Nephron (organoid): ENCODE data around the gene IFI30.

Source experiments
- H3K27ac Mint-ChIP-seq, 3 experiments: 2 replicates each; pipeline ENCODE4 v1.8.0; 2020; ENCODE audit warnings: mixed read lengths in 3 of 3, mild to moderate bottlenecking in 2 of 3, moderate library complexity in 1 of 3
- H3K27me3 Mint-ChIP-seq: 2 replicates; pipeline ENCODE4 v1.8.0; 2021; ENCODE audit warnings: low read depth, mild to moderate bottlenecking, moderate library complexity, mixed read lengths
- H3K36me3 Mint-ChIP-seq: 2 replicates; pipeline ENCODE4 v1.8.0; 2020; ENCODE audit warnings: low read depth, mixed read lengths
- H3K4me1 Mint-ChIP-seq: 2 replicates; pipeline ENCODE4 v1.8.0; 2020; ENCODE audit warnings: mixed read lengths
- H3K4me3 Mint-ChIP-seq, 3 experiments: 2 replicates each; pipeline ENCODE4 v1.8.0; 2020; ENCODE audit warnings: mild to moderate bottlenecking in 3 of 3, mixed read lengths in 3 of 3, moderate library complexity in 2 of 3
- H3K9me3 Mint-ChIP-seq: 2 replicates; pipeline ENCODE4 v1.8.0; 2020; ENCODE audit warnings: mixed read lengths
- CTCF ChIP-seq, 3 experiments: fragments of 200-600 bp; sonication (generic); IDR thresholded peaks; one replicate each; pipeline ENCODE4 v1.5.0; 2021; ENCODE audit warnings: antibody characterized with exemption in 3 of 3; ENCODE audit not compliant: unreplicated experiment in 3 of 3

Gene IFI30

DNA sequence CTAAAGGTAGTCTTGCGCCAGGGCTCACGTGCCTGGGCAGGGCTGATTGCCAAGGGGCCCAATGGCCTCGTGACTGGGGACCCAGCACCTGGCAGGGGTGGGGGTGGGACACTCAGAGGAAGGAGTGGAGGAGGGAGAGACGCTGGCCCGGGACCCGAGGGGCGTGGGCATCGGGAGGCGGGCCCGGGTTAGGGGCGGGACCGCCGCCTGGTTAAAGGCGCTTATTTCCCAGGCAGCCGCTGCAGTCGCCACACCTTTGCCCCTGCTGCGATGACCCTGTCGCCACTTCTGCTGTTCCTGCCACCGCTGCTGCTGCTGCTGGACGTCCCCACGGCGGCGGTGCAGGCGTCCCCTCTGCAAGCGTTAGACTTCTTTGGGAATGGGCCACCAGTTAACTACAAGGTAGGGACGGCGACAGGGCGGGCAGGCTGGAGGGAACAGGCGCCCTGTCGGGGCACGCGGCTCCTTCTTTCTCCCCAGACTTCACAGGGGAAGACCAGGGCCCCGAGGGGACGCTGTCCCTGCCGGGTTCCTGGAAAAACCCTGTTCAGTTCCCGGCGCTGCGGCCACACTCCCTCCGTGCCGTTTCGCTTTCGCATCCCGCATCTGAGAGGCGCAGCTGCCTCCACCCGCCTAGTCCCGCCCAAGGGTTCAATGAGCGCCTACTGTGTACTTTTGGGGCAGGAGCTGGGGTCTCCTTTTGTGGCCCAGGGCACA, at the start of gene IFI30:
TSS of gene IFI30 (plus strand) at position 242 of the 717 bp plus-strand sequence. CDS start at position 271, 29 bp downstream.
- no peak within 1 kb of the TSS for H3K27ac Mint-ChIP-seq
- H3K4me1 Mint-ChIP-seq = no peaks in the 10 kb centered on the region
- peaks cover 54% of the 10 kb centered on the region for H3K27me3 Mint-ChIP-seq
- peaks cover 18% of the 10 kb centered on the region for H3K36me3 Mint-ChIP-seq
- no peaks in the 10 kb centered on the region for H3K9me3 Mint-ChIP-seq
- H3K4me3 Mint-ChIP-seq = peak within 1 kb of the TSS; percentile 70 to 76 (median 71)
- no peak for TF ChIP-seq CTCF (IDR thresholded peaks at IDR 0.05; ENCODE audit: unreplicated experiment in 3 of 3)

- peaks cover 5% of the 10 kb centered on the region for H3K4me1 Mint-ChIP-seq
- no peak for TF ChIP-seq CTCF (IDR thresholded peaks at IDR 0.05; ENCODE audit: unreplicated experiment in 3 of 3)
- H3K9me3 Mint-ChIP-seq = no peaks in the 10 kb centered on the region
- H3K27me3 Mint-ChIP-seq = no peaks in the 10 kb centered on the region
- no peak overlapping the region for H3K4me3 Mint-ChIP-seq
- peaks cover 22% of the 10 kb centered on the region for H3K36me3 Mint-ChIP-seq
- no peak overlapping the region for H3K27ac Mint-ChIP-seq
Observed at GRCh38 chr19:18123819-18124218, 49.8 kb upstream of the IFI30 start.

DNA sequence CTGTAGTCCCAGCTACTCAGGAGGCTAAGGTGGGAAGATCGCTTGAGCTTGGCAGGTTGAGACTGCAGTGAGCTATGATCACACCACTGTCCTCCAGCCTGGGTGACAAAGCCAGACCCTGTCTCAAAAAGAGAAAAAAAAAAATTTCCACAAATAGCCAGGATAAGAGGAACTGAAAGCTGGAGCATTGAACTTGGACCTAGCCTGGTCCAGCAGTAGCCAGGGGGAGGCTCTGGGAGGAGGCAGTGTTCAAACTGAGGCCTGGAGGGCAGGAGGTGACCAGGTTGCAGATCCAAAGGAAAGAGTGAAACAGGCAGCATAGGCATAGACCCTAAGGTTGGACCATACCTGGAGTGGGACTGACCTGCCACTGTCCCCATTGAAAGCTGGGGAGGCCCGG, 47.5 kb upstream of the IFI30 start:
- H3K9me3 Mint-ChIP-seq = no peaks in the 10 kb centered on the region
- H3K36me3 Mint-ChIP-seq = peaks cover 32% of the 10 kb centered on the region
- no peak for TF ChIP-seq CTCF (IDR thresholded peaks at IDR 0.05; ENCODE audit: unreplicated experiment in 3 of 3)
- H3K27me3 Mint-ChIP-seq = no peaks in the 10 kb centered on the region
- H3K4me1 Mint-ChIP-seq = no peaks in the 10 kb centered on the region
- no peak overlapping the region for H3K27ac Mint-ChIP-seq
- H3K4me3 Mint-ChIP-seq = no peak overlapping the region

- no peak for TF ChIP-seq CTCF (IDR thresholded peaks at IDR 0.05; ENCODE audit: unreplicated experiment in 3 of 3)
- H3K9me3 Mint-ChIP-seq = no peaks in the 10 kb centered on the region
- H3K27ac Mint-ChIP-seq = no peak overlapping the region
- H3K4me3 Mint-ChIP-seq = no peak overlapping the region
- H3K27me3 Mint-ChIP-seq = no peaks in the 10 kb centered on the region
- no peaks in the 10 kb centered on the region for H3K4me1 Mint-ChIP-seq
- H3K36me3 Mint-ChIP-seq = peaks cover 42% of the 10 kb centered on the region
Observed at GRCh38 chr19:18128044-18128443, 45.6 kb upstream of the IFI30 start.

DNA sequence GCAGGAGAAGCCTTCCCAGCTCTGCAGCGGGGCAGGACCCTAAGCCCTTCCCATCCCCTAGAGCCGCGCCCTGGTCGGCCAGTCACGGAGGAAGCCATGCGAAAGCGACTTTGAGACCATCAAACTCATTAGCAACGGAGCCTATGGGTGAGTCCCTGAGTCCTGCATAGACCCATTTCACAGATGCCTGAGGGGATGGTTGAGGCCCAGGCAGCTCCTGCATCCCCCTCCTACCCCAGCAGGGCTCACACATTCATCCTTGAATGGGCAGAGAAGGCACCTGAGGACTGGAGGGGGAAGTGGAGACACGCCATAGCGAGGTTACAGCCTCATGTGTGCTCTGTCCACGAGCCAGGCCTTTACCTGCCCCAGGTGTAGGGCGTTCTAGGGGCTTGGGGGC, 44.8 kb upstream of the IFI30 start:
- H3K27ac Mint-ChIP-seq = no peak overlapping the region
- H3K4me1 Mint-ChIP-seq = no peaks in the 10 kb centered on the region
- H3K27me3 Mint-ChIP-seq = no peaks in the 10 kb centered on the region
- TF ChIP-seq CTCF (IDR thresholded peaks at IDR 0.05; ENCODE audit: unreplicated experiment in 3 of 3) = no peak
- H3K4me3 Mint-ChIP-seq = no peak overlapping the region
- H3K36me3 Mint-ChIP-seq = peaks cover 38% of the 10 kb centered on the region
- H3K9me3 Mint-ChIP-seq = no peaks in the 10 kb centered on the region
